NB4 (cell line): ENCODE results near the gene NRL.

Source experiments
- MYC ChIP-seq: IDR thresholded peaks from 2 replicates; pipeline ENCODE4 v1.6.1; 2011; ENCODE audit warnings: low read depth, low read length
- POLR2A ChIP-seq: IDR thresholded peaks from 2 replicates; pipeline ENCODE4 v1.6.1; 2011; ENCODE audit warnings: mild to moderate bottlenecking; ENCODE audit not compliant: insufficient read length; ENCODE audit errors: extremely low read depth
- TF ChIP-seq, protein P1 (sequence below): IDR thresholded peaks from one replicate; pipeline ENCODE4 v1.5.1; 2012; ENCODE audit warnings: low read depth, low read length
- TF ChIP-seq, protein P2 (sequence below): IDR thresholded peaks from 2 replicates; pipeline ENCODE4 v1.6.1; 2011; ENCODE audit warnings: low read depth, low read length

DNA sequence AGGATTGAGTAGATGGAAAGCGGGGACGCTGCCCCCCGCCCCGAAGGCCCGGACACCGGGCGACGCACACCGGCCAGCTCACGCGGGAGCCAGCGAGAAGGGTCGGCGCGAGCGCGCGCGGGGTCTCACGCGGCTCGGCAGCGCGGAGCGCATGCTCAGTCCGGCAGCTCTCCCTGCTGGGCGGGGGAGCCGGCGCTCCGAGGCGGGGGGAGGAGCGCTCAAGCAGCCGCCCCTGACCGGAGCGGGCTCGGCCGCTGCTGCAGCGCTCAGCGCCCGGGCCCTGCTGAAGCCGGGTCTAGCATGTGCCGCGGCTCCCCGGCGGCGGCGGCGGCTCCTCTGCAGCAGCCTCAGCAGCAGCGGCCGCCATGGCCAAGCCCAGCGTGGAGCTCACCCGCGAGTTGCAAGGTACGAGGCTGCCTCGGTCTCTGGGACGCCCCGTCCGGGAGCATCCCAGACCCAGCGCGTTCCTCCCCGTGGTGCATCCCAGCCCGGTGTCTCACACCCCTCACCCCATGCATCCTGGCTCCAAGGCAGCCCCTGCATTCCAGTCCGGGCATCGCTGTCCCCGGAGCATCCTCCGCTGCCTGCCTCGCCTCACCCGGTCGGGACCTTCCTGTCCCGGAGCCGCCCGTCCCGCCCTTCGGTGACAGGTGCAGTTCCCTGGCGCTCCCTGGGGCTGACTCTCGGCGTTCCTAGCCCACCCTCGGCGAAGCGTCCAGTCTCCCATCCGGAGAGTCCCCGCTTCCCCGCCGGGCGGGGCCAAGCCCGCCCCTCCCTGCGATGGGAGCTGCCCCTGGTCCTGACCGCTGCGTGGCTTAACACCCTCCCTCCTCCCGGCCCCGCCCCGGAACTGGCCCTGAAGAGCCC lies 62.7 kb downstream of the NRL start, which contains the start of gene CARMIL3:
- no peak for TF ChIP-seq POLR2A
- TF ChIP-seq, protein P1, sequence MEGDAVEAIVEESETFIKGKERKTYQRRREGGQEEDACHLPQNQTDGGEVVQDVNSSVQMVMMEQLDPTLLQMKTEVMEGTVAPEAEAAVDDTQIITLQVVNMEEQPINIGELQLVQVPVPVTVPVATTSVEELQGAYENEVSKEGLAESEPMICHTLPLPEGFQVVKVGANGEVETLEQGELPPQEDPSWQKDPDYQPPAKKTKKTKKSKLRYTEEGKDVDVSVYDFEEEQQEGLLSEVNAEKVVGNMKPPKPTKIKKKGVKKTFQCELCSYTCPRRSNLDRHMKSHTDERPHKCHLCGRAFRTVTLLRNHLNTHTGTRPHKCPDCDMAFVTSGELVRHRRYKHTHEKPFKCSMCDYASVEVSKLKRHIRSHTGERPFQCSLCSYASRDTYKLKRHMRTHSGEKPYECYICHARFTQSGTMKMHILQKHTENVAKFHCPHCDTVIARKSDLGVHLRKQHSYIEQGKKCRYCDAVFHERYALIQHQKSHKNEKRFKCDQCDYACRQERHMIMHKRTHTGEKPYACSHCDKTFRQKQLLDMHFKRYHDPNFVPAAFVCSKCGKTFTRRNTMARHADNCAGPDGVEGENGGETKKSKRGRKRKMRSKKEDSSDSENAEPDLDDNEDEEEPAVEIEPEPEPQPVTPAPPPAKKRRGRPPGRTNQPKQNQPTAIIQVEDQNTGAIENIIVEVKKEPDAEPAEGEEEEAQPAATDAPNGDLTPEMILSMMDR = no peak
- no peak for TF ChIP-seq MYC
- TF ChIP-seq, protein P2, sequence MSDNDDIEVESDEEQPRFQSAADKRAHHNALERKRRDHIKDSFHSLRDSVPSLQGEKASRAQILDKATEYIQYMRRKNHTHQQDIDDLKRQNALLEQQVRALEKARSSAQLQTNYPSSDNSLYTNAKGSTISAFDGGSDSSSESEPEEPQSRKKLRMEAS = no peak
